WERI-Rb-1 (cell line): ENCODE measurements around the gene EBF4.

Experiments
- DNase-seq: peaks from one replicate; pipeline ENCODE4 v3.0.0-alpha.2; 2020
- H3K27ac ChIP-seq: fragments of 250-450 bp; sonication (Bioruptor Pico); 2 replicates; pipeline ENCODE4 v1.5.1; 2020; ENCODE audit warnings: mild to moderate bottlenecking, moderate library complexity
- H3K27me3 ChIP-seq: fragments of 250-450 bp; sonication (Bioruptor Pico); 2 replicates; pipeline ENCODE4 v1.5.1; 2021; ENCODE audit warnings: mild to moderate bottlenecking, low read depth, moderate library complexity; ENCODE audit not compliant: insufficient read depth, severe bottlenecking
- H3K36me3 ChIP-seq: fragments of 250-450 bp; sonication (Bioruptor Pico); 2 replicates; pipeline ENCODE4 v1.5.1; 2020; ENCODE audit warnings: mild to moderate bottlenecking, moderate library complexity
- H3K4me3 ChIP-seq: 2 replicates; pipeline ENCODE4 v1.5.1; 2011; ENCODE audit warnings: low read depth, mild to moderate bottlenecking, control low read depth, low read length
- H3K9me3 ChIP-seq: fragments of 250-450 bp; sonication (Bioruptor Pico); 2 replicates; pipeline ENCODE4 v1.5.1; 2021; ENCODE audit warnings: mild to moderate bottlenecking, moderate library complexity; ENCODE audit not compliant: severe bottlenecking
- CTCF ChIP-seq: IDR thresholded peaks from 2 replicates; pipeline ENCODE4 v1.5.1; 2011; ENCODE audit warnings: low read depth, mild to moderate bottlenecking, control low read depth, inconsistent platforms, low read length

Gene EBF4

GRCh38 chr20:2657241-2657640 lies 35.3 kb upstream of the EBF4 start:
- TF ChIP-seq CTCF, result no peak
- no peak for DNase-seq
- H3K27ac ChIP-seq, result no peak overlapping the region

GRCh38 chr20:2657674-2658073 lies 34.9 kb upstream of the EBF4 start:
- Histone ChIP-seq H3K4me3 (no peak overlapping the region), H3K9me3 (no peaks in the 10 kb centered on the region), H3K27me3 (no peaks in the 10 kb centered on the region), H3K36me3 (peaks cover 96% of the 10 kb centered on the region), H3K27ac (no peak overlapping the region)
- TF ChIP-seq CTCF, result no peak
- no peak for DNase-seq

More at GRCh38 chr20:2657241-2657640, 35.3 kb upstream of the EBF4 start:
- H3K4me3 ChIP-seq, result no peak overlapping the region
- H3K9me3 ChIP-seq, result no peaks in the 10 kb centered on the region
- no peaks in the 10 kb centered on the region for H3K27me3 ChIP-seq
- peaks cover 94% of the 10 kb centered on the region for H3K36me3 ChIP-seq

GRCh38 chr20:2658414-2659354 lies 33.9 kb upstream of the EBF4 start:
- no peak for TF ChIP-seq CTCF
- Histone ChIP-seq H3K36me3 (peaks cover 87% of the 10 kb centered on the region), H3K27ac (no peak overlapping the region), H3K27me3 (no peaks in the 10 kb centered on the region), H3K9me3 (no peaks in the 10 kb centered on the region), H3K4me3 (no peak overlapping the region)
- no peak for DNase-seq

GRCh38 chr20:2659547-2659946 lies 33.0 kb upstream of the EBF4 start:
- no peak for TF ChIP-seq CTCF
- DNase-seq, result no peak
- no peaks in the 10 kb centered on the region for H3K27me3 ChIP-seq
- H3K4me3 ChIP-seq, result no peak overlapping the region
- H3K9me3 ChIP-seq, result no peaks in the 10 kb centered on the region
- no peak overlapping the region for H3K27ac ChIP-seq
- H3K36me3 ChIP-seq, result peaks cover 79% of the 10 kb centered on the region

- TF ChIP-seq CTCF, result no peak
- Histone ChIP-seq H3K9me3 (no peaks in the 10 kb centered on the region), H3K27ac (peak overlapping the region; percentile 90), H3K27me3 (no peaks in the 10 kb centered on the region), H3K36me3 (peaks cover 41% of the 10 kb centered on the region), H3K4me3 (peak overlapping the region; percentile 82)
- DNase-seq, result no peak
These were observed 29.2 kb upstream of the EBF4 start for GRCh38 chr20:2663364-2663886.
